HL-60 (cell line): Measurements from ENCODE around the gene TTLL1.

Experiments
- DNase-seq, 2 experiments: peaks; one replicate each; pipeline ENCODE4 v3.0.0-alpha.2; 2010 to 2020; ENCODE audit warnings: low read depth in 1 of 2, low spot score in 1 of 2
- H3K27ac ChIP-seq: fragments of 250-450 bp; sonication (Bioruptor Pico); replicated peaks from 2 replicates; pipeline ENCODE4 v1.5.1; 2020; ENCODE audit warnings: mild to moderate bottlenecking, moderate library complexity
- H3K27me3 ChIP-seq: fragments of 250-450 bp; sonication (Bioruptor Pico); 2 replicates; pipeline ENCODE4 v1.5.1; 2021; ENCODE audit warnings: mild to moderate bottlenecking, moderate library complexity; ENCODE audit not compliant: insufficient read depth, poor library complexity, severe bottlenecking
- H3K4me3 ChIP-seq: replicated peaks from 2 replicates; pipeline ENCODE4 v1.5.1; 2011; ENCODE audit warnings: mild to moderate bottlenecking, control low read depth, low read length; ENCODE audit not compliant: insufficient read depth
- GABPA ChIP-seq: IDR thresholded peaks from 2 replicates; pipeline ENCODE4 v1.6.1; 2012; ENCODE audit warnings: low read depth
- POLR2AphosphoS5 ChIP-seq: IDR thresholded peaks from 2 replicates; pipeline ENCODE4 v1.6.1; 2012; ENCODE audit warnings: low read depth
- SPI1 ChIP-seq: IDR thresholded peaks from 2 replicates; pipeline ENCODE4 v1.6.1; 2012; ENCODE audit warnings: low read depth, mild to moderate bottlenecking, borderline replicate concordance
- TF ChIP-seq, protein P1 (sequence below): IDR thresholded peaks from 2 replicates; pipeline ENCODE4 v1.6.1; 2012; ENCODE audit warnings: low read depth; ENCODE audit not compliant: insufficient replicate concordance
- TF ChIP-seq, protein P2 (sequence below): IDR thresholded peaks from one replicate; pipeline ENCODE4 v1.5.1; 2011; ENCODE audit warnings: low read length, control low read depth, inconsistent platforms; ENCODE audit not compliant: insufficient read depth

TTLL1 gene

DNA sequence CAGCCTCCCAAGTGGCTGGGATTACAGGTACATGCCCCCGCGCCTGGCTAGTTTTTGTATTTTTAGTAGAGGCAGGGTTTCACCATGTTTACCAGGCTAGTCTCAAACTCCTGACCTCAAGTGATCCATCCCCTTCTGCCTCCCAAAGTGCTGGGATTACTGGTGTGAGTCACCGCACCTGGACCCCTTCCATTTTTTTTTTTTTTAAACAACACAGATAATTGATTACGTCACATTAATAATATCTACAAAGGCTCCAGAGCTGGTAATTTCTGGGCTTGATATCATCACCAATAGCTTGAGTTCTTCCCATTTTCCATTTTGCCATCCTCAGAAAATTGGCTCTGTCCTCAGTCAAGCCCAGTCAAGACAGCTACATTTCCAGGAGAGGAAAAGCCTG, 7.2 kb downstream of the TTLL1 start:
- TF ChIP-seq SPI1 (no peak), POLR2AphosphoS5 (no peak), GABPA (no peak)
- TF ChIP-seq, protein P1, sequence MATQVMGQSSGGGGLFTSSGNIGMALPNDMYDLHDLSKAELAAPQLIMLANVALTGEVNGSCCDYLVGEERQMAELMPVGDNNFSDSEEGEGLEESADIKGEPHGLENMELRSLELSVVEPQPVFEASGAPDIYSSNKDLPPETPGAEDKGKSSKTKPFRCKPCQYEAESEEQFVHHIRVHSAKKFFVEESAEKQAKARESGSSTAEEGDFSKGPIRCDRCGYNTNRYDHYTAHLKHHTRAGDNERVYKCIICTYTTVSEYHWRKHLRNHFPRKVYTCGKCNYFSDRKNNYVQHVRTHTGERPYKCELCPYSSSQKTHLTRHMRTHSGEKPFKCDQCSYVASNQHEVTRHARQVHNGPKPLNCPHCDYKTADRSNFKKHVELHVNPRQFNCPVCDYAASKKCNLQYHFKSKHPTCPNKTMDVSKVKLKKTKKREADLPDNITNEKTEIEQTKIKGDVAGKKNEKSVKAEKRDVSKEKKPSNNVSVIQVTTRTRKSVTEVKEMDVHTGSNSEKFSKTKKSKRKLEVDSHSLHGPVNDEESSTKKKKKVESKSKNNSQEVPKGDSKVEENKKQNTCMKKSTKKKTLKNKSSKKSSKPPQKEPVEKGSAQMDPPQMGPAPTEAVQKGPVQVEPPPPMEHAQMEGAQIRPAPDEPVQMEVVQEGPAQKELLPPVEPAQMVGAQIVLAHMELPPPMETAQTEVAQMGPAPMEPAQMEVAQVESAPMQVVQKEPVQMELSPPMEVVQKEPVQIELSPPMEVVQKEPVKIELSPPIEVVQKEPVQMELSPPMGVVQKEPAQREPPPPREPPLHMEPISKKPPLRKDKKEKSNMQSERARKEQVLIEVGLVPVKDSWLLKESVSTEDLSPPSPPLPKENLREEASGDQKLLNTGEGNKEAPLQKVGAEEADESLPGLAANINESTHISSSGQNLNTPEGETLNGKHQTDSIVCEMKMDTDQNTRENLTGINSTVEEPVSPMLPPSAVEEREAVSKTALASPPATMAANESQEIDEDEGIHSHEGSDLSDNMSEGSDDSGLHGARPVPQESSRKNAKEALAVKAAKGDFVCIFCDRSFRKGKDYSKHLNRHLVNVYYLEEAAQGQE, result no peak
- TF ChIP-seq, protein P2, sequence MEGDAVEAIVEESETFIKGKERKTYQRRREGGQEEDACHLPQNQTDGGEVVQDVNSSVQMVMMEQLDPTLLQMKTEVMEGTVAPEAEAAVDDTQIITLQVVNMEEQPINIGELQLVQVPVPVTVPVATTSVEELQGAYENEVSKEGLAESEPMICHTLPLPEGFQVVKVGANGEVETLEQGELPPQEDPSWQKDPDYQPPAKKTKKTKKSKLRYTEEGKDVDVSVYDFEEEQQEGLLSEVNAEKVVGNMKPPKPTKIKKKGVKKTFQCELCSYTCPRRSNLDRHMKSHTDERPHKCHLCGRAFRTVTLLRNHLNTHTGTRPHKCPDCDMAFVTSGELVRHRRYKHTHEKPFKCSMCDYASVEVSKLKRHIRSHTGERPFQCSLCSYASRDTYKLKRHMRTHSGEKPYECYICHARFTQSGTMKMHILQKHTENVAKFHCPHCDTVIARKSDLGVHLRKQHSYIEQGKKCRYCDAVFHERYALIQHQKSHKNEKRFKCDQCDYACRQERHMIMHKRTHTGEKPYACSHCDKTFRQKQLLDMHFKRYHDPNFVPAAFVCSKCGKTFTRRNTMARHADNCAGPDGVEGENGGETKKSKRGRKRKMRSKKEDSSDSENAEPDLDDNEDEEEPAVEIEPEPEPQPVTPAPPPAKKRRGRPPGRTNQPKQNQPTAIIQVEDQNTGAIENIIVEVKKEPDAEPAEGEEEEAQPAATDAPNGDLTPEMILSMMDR, result no peak
- DNase-seq, result no peak
- Histone ChIP-seq H3K27ac (no peak overlapping the region), H3K4me3 (no peak overlapping the region), H3K27me3 (no peaks in the 10 kb centered on the region)

DNA sequence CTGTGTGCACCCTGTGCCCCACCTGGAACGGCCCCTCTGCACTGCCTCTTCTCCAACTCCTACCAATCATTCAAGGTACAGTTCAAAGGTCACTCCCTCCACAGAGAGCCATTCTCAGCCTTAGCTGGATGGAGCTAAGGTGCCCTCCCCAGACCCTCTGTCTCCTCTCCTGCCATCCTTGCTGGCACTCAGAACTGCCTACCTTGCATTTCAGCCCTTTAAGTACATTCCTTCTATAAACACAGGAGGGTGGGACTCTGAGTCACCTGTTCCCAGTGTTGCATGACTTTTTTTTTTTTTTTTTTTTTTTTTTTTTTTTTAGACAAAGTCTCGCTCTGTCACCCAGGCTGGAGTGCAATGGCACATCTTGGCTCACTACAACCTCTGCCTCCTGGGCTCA, 8.6 kb downstream of the TTLL1 start:
- Histone ChIP-seq H3K27me3 (no peaks in the 10 kb centered on the region), H3K27ac (no peak overlapping the region), H3K4me3 (no peak overlapping the region)
- TF ChIP-seq SPI1 (no peak), GABPA (no peak), POLR2AphosphoS5 (no peak)
- TF ChIP-seq, protein P2, result no peak
- TF ChIP-seq, protein P1, result no peak
- DNase-seq, result no peak

DNA sequence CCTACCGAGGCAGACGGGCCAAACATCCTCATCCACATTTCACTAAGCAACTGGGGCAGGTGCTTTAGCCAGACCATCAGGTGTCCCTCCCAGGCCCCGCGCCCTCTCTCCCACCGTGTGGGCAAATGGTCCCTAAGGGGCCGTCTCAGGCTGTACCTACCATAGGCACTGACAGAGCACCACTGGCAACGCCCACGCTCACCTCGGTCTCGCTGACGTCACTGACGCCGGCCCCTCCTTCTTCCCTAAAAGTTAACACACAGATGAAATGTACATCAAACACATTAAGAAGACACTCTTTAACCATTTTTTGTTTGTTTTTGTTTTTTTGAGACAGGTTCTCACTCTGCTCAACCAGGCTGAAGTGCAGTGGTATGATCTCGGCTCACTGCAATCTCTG, 9.4 kb downstream of the TTLL1 start:
- TF ChIP-seq SPI1 (no peak), GABPA (no peak), POLR2AphosphoS5 (no peak)
- TF ChIP-seq, protein P1, result no peak
- TF ChIP-seq, protein P2, result no peak

More for the DNA sequence above, 9.4 kb downstream of the TTLL1 start:
- Histone ChIP-seq H3K4me3 (no peak overlapping the region), H3K27ac (no peak overlapping the region), H3K27me3 (no peaks in the 10 kb centered on the region)
- DNase-seq, result no peak
